Measurements from ENCODE around the gene GOT2.

DNA sequence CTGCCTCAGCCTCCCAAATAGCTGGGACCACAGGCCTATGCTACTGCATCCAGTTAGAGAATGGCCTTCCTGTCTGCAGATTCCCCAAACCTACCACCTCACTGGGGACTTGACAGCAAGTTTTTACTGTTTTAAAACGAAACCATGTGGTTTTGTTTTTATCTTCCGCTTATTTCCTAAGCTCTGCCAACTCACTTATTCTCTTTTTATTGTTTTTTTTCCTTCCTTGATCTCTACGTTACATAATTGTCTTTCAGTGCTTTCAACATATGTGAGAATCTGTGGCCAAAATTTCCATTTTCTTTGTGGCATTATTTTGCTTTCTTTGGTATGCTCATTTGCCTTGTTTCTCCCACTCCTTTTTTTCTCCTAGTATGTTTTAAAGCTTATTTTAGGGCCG lies 35.0 kb downstream of the GOT2 start:
- TF ChIP-seq, protein P1, sequence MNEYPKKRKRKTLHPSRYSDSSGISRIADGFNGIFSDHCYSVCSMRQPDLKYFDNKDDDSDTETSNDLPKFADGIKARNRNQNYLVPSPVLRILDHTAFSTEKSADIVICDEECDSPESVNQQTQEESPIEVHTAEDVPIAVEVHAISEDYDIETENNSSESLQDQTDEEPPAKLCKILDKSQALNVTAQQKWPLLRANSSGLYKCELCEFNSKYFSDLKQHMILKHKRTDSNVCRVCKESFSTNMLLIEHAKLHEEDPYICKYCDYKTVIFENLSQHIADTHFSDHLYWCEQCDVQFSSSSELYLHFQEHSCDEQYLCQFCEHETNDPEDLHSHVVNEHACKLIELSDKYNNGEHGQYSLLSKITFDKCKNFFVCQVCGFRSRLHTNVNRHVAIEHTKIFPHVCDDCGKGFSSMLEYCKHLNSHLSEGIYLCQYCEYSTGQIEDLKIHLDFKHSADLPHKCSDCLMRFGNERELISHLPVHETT (tag by site-specific recombination; IDR thresholded peaks at IDR 0.05), result no peak
- TF ChIP-seq ZNF146 (tag by site-specific recombination; IDR thresholded peaks at IDR 0.05), result no peak
- TF ChIP-seq, protein P2, sequence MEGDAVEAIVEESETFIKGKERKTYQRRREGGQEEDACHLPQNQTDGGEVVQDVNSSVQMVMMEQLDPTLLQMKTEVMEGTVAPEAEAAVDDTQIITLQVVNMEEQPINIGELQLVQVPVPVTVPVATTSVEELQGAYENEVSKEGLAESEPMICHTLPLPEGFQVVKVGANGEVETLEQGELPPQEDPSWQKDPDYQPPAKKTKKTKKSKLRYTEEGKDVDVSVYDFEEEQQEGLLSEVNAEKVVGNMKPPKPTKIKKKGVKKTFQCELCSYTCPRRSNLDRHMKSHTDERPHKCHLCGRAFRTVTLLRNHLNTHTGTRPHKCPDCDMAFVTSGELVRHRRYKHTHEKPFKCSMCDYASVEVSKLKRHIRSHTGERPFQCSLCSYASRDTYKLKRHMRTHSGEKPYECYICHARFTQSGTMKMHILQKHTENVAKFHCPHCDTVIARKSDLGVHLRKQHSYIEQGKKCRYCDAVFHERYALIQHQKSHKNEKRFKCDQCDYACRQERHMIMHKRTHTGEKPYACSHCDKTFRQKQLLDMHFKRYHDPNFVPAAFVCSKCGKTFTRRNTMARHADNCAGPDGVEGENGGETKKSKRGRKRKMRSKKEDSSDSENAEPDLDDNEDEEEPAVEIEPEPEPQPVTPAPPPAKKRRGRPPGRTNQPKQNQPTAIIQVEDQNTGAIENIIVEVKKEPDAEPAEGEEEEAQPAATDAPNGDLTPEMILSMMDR (tag by site-specific recombination; IDR thresholded peaks at IDR 0.05), result no peak
- no peak for TF ChIP-seq ZNF335 (tag by site-specific recombination; conservative IDR thresholded peaks at IDR 0.05)
